Adrenal gland (tissue), 5 donors: ENCODE results near the gene JAGN1.

Experiments
- CTCF ChIP-seq, 6 experiments: fragments of 450-650 bp in 4 of 6; fragments of 200-600 bp in 2 of 6; sonication (generic) in 1 of 6; IDR thresholded peaks; 1 replicate in 5 of 6; 2 replicates in 1 of 6; pipeline versions ENCODE4 v1.5.1 to v1.8.0; 2016 to 2021; ENCODE audit warnings: antibody characterized with exemption in 6 of 6, mild to moderate bottlenecking in 2 of 6, moderate library complexity in 1 of 6
- POLR2A ChIP-seq, 2 donors: fragments of 450-650 bp; IDR thresholded peaks; one replicate each; pipeline ENCODE4 v1.6.1; 2017; ENCODE audit warnings: antibody characterized with exemption in 2 of 2, mild to moderate bottlenecking in 2 of 2, moderate library complexity in 1 of 2
- donor health status: DM: no; HTN: no; CAD: no.

- TF ChIP-seq CTCF (IDR thresholded peaks at IDR 0.05) (no peak), POLR2A (IDR thresholded peaks at IDR 0.05) (no peak)
These were observed 30.8 kb upstream of the JAGN1 start for GRCh38 chr3:9859530-9860025.
